Fibroblast of peridontal ligament (primary cell): ENCODE results near the gene LRRC8D.

ENCODE experiments used
- DNase-seq: peaks from one replicate; pipeline ENCODE4 v3.0.0-alpha.2; 2010; ENCODE audit errors: extremely low read depth

The LRRC8D gene

GRCh38 chr1:89938171-89939055, 117.6 kb downstream of the LRRC8D start:
- peak; percentile 69 for DNase-seq

- DNase-seq: no peak
Measured at GRCh38 chr1:89939059-89939570, 118.3 kb downstream of the LRRC8D start.

GRCh38 chr1:89939693-89940438, 119.0 kb downstream of the LRRC8D start:
- DNase-seq: no peak

- no peak for DNase-seq
Measured at GRCh38 chr1:89941110-89941766, 120.4 kb downstream of the LRRC8D start.

GRCh38 chr1:89942014-89942413, 121.2 kb downstream of the LRRC8D start:
- no peak for DNase-seq

GRCh38 chr1:89942825-89943658, 122.2 kb downstream of the LRRC8D start:
- peak; percentile 30 for DNase-seq

GRCh38 chr1:89943846-89944781, 123.3 kb downstream of the LRRC8D start:
- peak; percentile 53 for DNase-seq

GRCh38 chr1:89945852-89946476, 125.1 kb downstream of the LRRC8D start:
- DNase-seq: no peak

GRCh38 chr1:89946532-89946931, 125.7 kb downstream of the LRRC8D start:
- DNase-seq: no peak

GRCh38 chr1:89948722-89949345, 128.0 kb downstream of the LRRC8D start:
- no peak for DNase-seq

- DNase-seq: no peak
Measured at GRCh38 chr1:89949991-89950624, 129.3 kb downstream of the LRRC8D start.

- DNase-seq: no peak
Measured at GRCh38 chr1:89950703-89951102, 129.9 kb downstream of the LRRC8D start.

- peak; percentile 78 for DNase-seq
Measured at GRCh38 chr1:89951766-89952604, 131.2 kb downstream of the LRRC8D start.

GRCh38 chr1:89952605-89953130, 131.8 kb downstream of the LRRC8D start:
- peak; percentile 24 for DNase-seq

GRCh38 chr1:89953131-89953626, 132.3 kb downstream of the LRRC8D start:
- DNase-seq: peak; percentile 80

GRCh38 chr1:89953929-89954328, 133.1 kb downstream of the LRRC8D start:
- no peak for DNase-seq

- DNase-seq: no peak
Measured at GRCh38 chr1:89954401-89954800, 133.6 kb downstream of the LRRC8D start.
